ENCODE results near the gene THAP11.
"Not testable (repeated sequence)": the region's sequence is repeated elsewhere in the genome, so short reads cannot be mapped to it uniquely, and the experiment has no call there.

Gene THAP11

DNA sequence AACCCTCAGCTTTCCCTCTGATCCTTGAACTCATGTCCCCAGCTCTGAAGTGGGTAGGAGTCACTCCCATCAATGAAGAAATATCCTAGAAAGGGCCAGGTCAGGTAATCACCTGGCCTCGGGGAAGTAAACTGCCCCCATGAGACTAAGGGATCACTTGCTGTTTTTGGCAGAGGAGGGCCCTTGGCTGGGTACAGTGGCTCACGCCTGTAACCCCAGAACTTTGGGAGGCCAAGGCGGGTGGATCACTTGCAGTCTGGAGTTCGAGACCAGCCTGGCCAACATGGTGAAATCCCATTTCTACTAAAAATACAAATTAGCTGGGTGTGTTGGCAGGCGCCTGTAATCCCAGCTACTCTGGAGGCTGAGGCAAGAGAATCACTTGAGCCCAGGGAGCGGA, 21.9 kb downstream of the THAP11 start:
- DNase-seq, result not testable (repeated sequence)

DNA sequence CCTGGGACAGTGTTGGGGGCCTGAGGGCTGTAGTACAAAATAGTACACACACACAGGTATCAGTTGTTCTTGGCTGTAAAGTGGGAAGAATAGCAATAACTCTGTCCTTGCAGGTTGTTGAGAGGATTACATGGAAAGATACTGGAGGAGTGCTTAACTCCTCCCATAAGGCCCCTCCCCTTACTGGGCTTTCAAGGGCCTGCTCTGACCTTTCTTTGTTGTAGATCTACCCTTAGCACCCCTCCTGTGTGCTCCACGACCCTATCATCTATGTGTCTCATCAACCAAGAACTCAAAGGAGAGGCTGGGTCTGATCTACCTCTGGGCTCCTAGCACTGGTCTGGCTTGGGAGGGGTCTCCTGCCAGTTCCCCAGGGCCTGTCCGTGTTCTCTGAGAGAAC, 22.5 kb downstream of the THAP11 start:
- peak; percentile 6 for DNase-seq

GRCh38 chr16:67865318-67865717, 23.2 kb downstream of the THAP11 start:
- DNase-seq, result peak; percentile 44

GRCh38 chr16:67868290-67868689, 26.2 kb downstream of the THAP11 start:
- no peak for DNase-seq

- DNase-seq, result no peak
Measured at GRCh38 chr16:67869653-67870052, 27.5 kb downstream of the THAP11 start.

DNA sequence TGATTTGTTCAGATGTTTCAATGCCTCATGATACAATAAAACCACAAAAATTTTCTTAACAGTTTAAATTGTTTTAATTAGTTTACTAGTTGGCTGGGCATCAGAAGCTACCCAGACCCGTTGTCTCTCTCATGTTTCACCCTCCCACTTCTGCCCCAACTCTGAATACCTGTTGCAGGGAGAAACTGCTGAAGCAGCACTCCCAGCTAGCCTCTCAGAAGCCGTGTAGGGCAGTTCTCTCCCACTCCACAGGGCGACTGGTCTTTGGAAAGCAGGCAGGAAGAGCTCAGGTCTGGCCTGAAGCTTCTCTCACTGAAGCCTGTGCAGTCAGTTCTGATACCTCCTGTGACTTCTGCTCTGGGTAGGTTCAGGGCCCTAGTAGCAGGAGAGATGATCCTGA, 29.1 kb downstream of the THAP11 start:
- peak; percentile 16 for DNase-seq

GRCh38 chr16:67872131-67872630, 30.1 kb downstream of the THAP11 start:
- DNase-seq, result peak; percentile 26

- DNase-seq, result peak; percentile 81
Measured at GRCh38 chr16:67872631-67873434, 30.7 kb downstream of the THAP11 start, which contains the start of gene EDC4. EDC4 (plus strand) TSS chr16:67873052; CDS start chr16:67873262, 210 bp downstream.

- DNase-seq, result peak; percentile 47
Measured at GRCh38 chr16:67873435-67874370, 31.6 kb downstream of the THAP11 start.

DNA sequence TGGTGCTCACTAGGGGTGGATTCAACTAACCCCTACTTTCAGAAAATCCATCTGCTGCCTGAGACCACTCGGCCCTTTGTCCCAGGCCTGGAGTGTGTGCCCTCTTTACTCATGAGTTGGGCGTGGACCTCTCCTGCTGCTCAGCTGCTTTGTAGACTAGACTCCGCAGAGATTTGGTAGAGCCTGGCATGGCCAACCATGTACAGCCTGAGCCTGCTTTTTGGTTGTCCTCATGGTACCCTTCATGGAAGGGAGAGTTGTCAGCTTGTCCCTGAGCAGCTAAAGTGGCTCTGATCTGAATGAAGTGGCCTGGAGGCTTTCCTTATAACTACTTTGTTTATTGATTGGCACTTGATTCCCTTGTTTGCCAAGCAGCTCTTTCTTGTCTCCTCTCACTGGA, 32.3 kb downstream of the THAP11 start:
- DNase-seq, result no peak

DNA sequence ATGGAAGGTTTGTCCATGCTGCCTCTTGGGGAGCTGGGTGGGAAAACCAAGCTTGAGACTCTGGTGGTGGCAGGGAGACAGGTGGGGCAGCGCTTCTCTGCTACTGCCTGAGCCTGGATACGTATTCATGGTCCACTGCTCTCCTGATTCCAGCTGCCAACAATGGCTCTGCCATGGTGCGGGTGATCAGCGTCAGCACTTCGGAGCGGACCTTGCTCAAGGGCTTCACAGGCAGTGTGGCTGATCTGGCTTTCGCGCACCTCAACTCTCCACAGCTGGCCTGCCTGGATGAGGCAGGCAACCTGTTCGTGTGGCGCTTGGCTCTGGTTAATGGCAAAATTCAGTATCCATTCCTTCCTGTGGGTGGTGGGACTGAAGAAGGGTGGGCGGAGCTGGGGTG, 34.9 kb downstream of the THAP11 start:
- DNase-seq, result no peak

GRCh38 chr16:67878232-67878631, 36.1 kb downstream of the THAP11 start:
- DNase-seq, result no peak

DNA sequence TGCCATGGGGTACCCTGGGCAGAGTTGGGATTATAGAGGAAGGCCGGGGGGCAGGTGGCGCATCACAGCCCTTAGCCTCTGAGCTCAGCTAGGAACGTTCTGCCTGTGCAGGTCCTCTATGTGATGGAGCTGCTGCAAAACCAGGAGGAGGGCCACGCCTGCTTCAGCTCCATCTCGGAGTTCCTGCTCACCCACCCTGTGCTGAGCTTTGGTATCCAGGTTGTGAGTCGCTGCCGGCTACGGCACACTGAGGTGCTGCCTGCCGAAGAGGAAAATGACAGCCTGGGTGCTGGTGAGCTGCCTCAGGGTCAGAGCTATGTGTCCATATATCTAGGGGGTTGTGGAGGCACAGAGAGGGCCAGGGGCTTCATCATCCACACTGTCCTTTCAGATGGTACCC, 36.7 kb downstream of the THAP11 start:
- DNase-seq, result no peak

DNA sequence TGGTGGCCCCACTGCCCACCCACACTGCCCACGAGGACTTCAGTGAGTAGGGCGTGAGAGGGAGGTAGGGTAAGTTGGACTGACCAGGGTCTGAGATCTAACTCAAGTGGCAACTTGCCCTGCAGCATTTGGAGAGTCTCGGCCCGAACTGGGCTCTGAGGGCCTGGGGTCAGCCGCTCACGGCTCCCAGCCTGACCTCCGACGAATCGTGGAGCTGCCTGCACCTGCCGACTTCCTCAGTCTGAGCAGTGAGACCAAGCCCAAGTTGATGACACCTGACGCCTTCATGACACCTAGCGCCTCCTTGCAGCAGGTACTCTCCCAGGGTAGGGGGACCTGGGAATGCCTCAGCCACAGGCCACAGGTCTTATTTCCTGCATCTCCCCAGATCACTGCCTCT, 37.3 kb downstream of the THAP11 start:
- no peak for DNase-seq

GRCh38 chr16:67879936-67880335, 37.8 kb downstream of the THAP11 start:
- no peak for DNase-seq

DNA sequence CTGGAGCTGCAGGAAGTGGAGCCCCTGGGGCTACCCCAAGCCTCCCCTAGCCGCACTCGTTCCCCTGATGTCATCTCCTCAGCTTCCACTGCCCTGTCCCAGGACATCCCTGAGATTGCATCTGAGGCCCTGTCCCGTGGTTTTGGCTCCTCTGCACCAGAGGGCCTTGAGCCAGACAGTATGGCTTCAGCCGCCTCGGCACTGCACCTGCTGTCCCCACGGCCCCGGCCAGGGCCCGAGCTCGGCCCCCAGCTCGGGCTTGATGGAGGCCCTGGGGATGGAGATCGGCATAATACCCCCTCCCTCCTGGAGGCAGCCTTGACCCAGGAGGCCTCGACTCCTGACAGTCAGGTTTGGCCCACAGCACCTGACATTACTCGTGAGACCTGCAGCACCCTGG, 38.5 kb downstream of the THAP11 start:
- DNase-seq, result no peak

GRCh38 chr16:67881621-67882161, 39.6 kb downstream of the THAP11 start:
- DNase-seq, result no peak

DNA sequence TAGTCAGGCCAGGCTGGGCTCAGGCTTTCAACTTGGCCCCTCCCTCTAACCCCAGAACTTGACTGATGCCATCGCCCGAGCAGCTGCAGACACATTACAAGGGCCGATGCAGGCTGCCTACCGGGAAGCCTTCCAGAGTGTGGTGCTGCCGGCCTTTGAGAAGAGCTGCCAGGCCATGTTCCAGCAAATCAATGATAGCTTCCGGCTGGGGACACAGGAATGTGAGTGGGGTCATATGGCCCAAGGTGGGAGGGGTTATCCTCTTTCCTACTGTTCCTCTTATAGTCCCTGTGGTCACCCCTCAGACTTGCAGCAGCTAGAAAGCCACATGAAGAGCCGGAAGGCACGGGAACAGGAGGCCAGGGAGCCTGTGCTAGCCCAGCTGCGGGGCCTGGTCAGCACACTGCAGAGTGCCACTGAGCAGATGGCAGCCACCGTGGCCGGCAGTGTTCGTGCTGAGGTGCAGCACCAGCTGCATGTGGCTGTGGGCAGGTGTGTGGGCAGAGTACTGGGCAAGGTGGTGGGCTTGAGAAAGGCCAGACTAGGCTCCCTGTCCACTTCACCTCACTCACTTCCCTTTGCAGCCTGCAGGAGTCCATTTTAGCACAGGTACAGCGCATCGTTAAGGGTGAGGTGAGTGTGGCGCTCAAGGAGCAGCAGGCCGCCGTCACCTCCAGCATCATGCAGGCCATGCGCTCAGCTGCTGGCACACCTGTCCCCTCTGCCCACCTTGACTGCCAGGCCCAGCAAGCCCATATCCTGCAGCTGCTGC, 40.4 kb downstream of the THAP11 start:
- DNase-seq, result no peak

GRCh38 chr16:67883146-67883871, 41.2 kb downstream of the THAP11 start:
- DNase-seq, result no peak

GRCh38 chr16:67883872-67884261, 41.7 kb downstream of the THAP11 start:
- DNase-seq, result peak; percentile 63

DNA sequence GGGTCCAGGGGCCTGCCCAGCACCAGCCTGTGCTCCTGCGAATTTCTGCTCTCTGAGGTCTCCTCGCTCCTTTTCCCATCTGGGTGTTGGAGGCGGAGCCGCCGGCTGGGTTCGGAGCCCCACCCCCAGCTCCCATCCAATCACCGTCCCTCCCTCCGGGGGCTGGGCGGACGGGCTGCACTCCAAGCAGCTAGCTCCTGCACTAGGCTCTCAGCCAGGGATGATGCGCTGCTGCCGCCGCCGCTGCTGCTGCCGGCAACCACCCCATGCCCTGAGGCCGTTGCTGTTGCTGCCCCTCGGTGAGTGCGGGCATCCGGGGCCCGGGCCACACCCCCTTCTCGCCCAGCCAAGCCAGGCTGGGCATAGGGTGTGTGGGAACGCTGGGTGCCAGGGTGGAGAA, 42.6 kb downstream of the THAP11 start, which contains the start of gene NRN1L:
TSS of gene NRN1L (plus strand) at position 202 of the 400 bp plus-strand sequence. CDS start at position 221, 19 bp downstream.
- peak; percentile 93 for DNase-seq

GRCh38 chr16:67885545-67885944, 43.4 kb downstream of the THAP11 start:
- no peak for DNase-seq

Data from NCI-H82 (cell line).